ENCODE results near the gene ABTB2. TPM values are rescaled to one million over a fixed set of nuclear protein-coding genes. Genes with fewer than 3 reads are reported as not detected.

The ABTB2 gene
- total and polyA plus RNA-seq, 2 experiments from 2014 or later = 2.6 to 12.1 TPM

GRCh38 chr11:34203377-34203871 is 154.4 kb downstream of the ABTB2 start:
- Mint-ChIP-seq H3K4me1 (peaks cover 57% of the 10 kb centered on the region), H3K4me3 (no peak overlapping the region; the same call in 2 of the 3 replicates), H3K9me3 (no peaks in the 10 kb centered on the region), H3K27ac (peak overlapping the region; percentile 53; the same call in 1 of the 2 replicates), H3K27me3 (ENCODE audit: insufficient read depth, low read depth, poor library complexity) (peaks cover 15% of the 10 kb centered on the region), H3K36me3 (ENCODE audit: low read depth) (no peaks in the 10 kb centered on the region)
- ATAC-seq (no peak), DNase-seq (ENCODE audit: low spot score) (no peak)
- no peak overlapping the region for H3K27ac ChIP-seq (ENCODE audit: low read depth)
- H3K79me2 ChIP-seq (replicated peaks; ENCODE audit: insufficient read depth) = no peaks in the 10 kb centered on the region
- no peaks in the 10 kb centered on the region; the same call in 1 of the 2 replicates for H3K36me3 ChIP-seq (ENCODE audit: insufficient read depth)
- H3F3A ChIP-seq (replicated peaks; ENCODE audit: low read depth) = no peaks in the 10 kb centered on the region
- H4K20me1 ChIP-seq (replicated peaks; ENCODE audit: insufficient read depth) = no peaks in the 10 kb centered on the region; the same call in 1 of the 2 replicates
- H3K4me1 ChIP-seq (ENCODE audit: insufficient read depth) = peaks cover 21% of the 10 kb centered on the region
- H3K27me3 ChIP-seq (ENCODE audit: insufficient read depth) = no peaks in the 10 kb centered on the region
- H3K4me2 ChIP-seq = no peak overlapping the region
- no peaks in the 10 kb centered on the region for H3K9me2 ChIP-seq (ENCODE audit: insufficient read depth)
- TF ChIP-seq ZNF331 (CRISPR knock-in tag; IDR thresholded peaks at IDR 0.05; ENCODE audit: low read depth) (no peak), EZH2 (IDR thresholded peaks at IDR 0.05; ENCODE audit: low read depth, unreplicated experiment) (no peak), REST (IDR thresholded peaks at IDR 0.05; ENCODE audit: unreplicated experiment) (no peak), POLR2AphosphoS5 (IDR thresholded peaks at IDR 0.05; ENCODE audit: low read depth) (no peak), ZNF462 (CRISPR knock-in tag; IDR thresholded peaks at IDR 0.05) (no peak), CREB1 (CRISPR knock-in tag; IDR thresholded peaks at IDR 0.05; ENCODE audit: low read depth) (no peak)
- TF ChIP-seq, protein P1, sequence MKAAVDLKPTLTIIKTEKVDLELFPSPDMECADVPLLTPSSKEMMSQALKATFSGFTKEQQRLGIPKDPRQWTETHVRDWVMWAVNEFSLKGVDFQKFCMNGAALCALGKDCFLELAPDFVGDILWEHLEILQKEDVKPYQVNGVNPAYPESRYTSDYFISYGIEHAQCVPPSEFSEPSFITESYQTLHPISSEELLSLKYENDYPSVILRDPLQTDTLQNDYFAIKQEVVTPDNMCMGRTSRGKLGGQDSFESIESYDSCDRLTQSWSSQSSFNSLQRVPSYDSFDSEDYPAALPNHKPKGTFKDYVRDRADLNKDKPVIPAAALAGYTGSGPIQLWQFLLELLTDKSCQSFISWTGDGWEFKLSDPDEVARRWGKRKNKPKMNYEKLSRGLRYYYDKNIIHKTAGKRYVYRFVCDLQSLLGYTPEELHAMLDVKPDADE (IDR thresholded peaks at IDR 0.05) = no peak
- TF ChIP-seq, protein P2, sequence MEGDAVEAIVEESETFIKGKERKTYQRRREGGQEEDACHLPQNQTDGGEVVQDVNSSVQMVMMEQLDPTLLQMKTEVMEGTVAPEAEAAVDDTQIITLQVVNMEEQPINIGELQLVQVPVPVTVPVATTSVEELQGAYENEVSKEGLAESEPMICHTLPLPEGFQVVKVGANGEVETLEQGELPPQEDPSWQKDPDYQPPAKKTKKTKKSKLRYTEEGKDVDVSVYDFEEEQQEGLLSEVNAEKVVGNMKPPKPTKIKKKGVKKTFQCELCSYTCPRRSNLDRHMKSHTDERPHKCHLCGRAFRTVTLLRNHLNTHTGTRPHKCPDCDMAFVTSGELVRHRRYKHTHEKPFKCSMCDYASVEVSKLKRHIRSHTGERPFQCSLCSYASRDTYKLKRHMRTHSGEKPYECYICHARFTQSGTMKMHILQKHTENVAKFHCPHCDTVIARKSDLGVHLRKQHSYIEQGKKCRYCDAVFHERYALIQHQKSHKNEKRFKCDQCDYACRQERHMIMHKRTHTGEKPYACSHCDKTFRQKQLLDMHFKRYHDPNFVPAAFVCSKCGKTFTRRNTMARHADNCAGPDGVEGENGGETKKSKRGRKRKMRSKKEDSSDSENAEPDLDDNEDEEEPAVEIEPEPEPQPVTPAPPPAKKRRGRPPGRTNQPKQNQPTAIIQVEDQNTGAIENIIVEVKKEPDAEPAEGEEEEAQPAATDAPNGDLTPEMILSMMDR (conservative IDR thresholded peaks at IDR 0.05; ENCODE audit: low read depth in 2 of 2) = 0 out of 4 replicates have a peak, but pooled peaks of 1 of the 2 experiments have one; percentile 1
- no peak overlapping the region for H3K4me3 ChIP-seq
- H2AFZ ChIP-seq = no peak overlapping the region

Data from GM23338 (cell line).